HCT116 (cell line): ENCODE results near the gene BCKDHB. TPM values are rescaled to one million over a fixed set of nuclear protein-coding genes. Genes with fewer than 3 reads are reported as not detected.

ENCODE experiments used
- ATAC-seq: fragments of 200-7000 bp; cut with Tn5 transposase; 2 replicates; pipeline ENCODE4 v1.9.1; 2020; ENCODE audit warnings: mild to moderate bottlenecking, moderate library complexity
- BruUV-seq: library from RNA; stranded (reverse); fragments of 400-500 nt; replicated peaks from 2 replicates; lab custom pipeline; 2021; lab: Mats Ljungman, UMichigan
- CTCF ChIA-PET: fragments of 300-600 bp; sonication (Branson Sonifier 250); formaldehyde crosslinking; loops from one replicate; lab custom pipeline; 2021; ENCODE audit warnings: antibody characterized with exemption; lab: Charles Lee
- POLR2A ChIA-PET: fragments of 300-600, 350-600 bp; sonication (Branson Sonifier 250); formaldehyde crosslinking; loops from one replicate; lab custom pipeline; 2021; ENCODE audit warnings: antibody characterized with exemption; lab: Charles Lee
- RAD21 ChIA-PET, 2 experiments: fragments of 300-600 bp; sonication (Branson Sonifier 250); formaldehyde crosslinking; loops; one replicate each; lab custom pipeline; 2023; ENCODE audit warnings: low total read pairs in 2 of 2; ENCODE audit not compliant: uncharacterized antibody in 2 of 2, unreplicated experiment in 2 of 2, low non-redundant PET in 1 of 2; lab: Charles Lee
- DNase-seq: peaks from one replicate; pipeline ENCODE4 v3.0.0-alpha.2; 2010; ENCODE audit warnings: low read depth, low spot score
- H2AFZ ChIP-seq: fragments of 200-600 bp; shearing (Covaris generic), sonication (generic); 2 replicates; pipeline ENCODE4 v1.6.1; 2017; ENCODE audit warnings: low read depth, mixed run types, mixed read lengths, antibody characterized with exemption, low read length; ENCODE audit not compliant: poor library complexity, severe bottlenecking
- H3K27ac ChIP-seq: 2 replicates; pipeline ENCODE4 v1.5.1; 2012; ENCODE audit warnings: low read depth, low read length
- H3K27me3 ChIP-seq: fragments of 200-600 bp; sonication (generic); 2 replicates; pipeline ENCODE4 v1.6.1; 2016; ENCODE audit warnings: mixed run types, low read length, mixed read lengths; ENCODE audit not compliant: insufficient read depth
- H3K36me3 ChIP-seq, 2 experiments: fragments of 200-500 bp in 1 of 2; fragments of 200-600 bp in 1 of 2; sonication (Bioruptor generic) in 1 of 2; sonication (generic) in 1 of 2; 2 replicates each; pipeline versions ENCODE4 v1.5.1 to v1.6.1; 2014 to 2016; ENCODE audit warnings: low read length in 2 of 2, inconsistent platforms in 1 of 2, mixed read lengths in 1 of 2, mixed run types in 1 of 2; ENCODE audit not compliant: insufficient read depth in 2 of 2, control insufficient read depth in 1 of 2
- H3K4me1 ChIP-seq, 2 experiments: fragments of 200-600 bp in 1 of 2; sonication (generic) in 1 of 2; 2 replicates each; pipeline versions ENCODE4 v1.5.1 to v1.6.1; 2012 to 2017; ENCODE audit warnings: low read length in 2 of 2, inconsistent platforms in 1 of 2, mild to moderate bottlenecking in 1 of 2, mixed read lengths in 1 of 2, mixed run types in 1 of 2, moderate library complexity in 1 of 2; ENCODE audit not compliant: insufficient read depth in 2 of 2, control insufficient read depth in 1 of 2
- H3K4me2 ChIP-seq: fragments of 200-600 bp; sonication (generic); 2 replicates; pipeline ENCODE4 v1.6.1; 2017; ENCODE audit warnings: mixed run types, low read length, mixed read lengths
- H3K4me3 ChIP-seq, 2 experiments: fragments of 200-600 bp in 1 of 2; sonication (generic) in 1 of 2; replicated peaks in 1 of 2; 2 replicates each; pipeline ENCODE4 v1.5.1; 2011 to 2016; ENCODE audit warnings: low read length in 2 of 2, control low read depth in 1 of 2, low read depth in 1 of 2, mild to moderate bottlenecking in 1 of 2, mixed read lengths in 1 of 2, mixed run types in 1 of 2
- H3K79me2 ChIP-seq: fragments of 200-600 bp; sonication (generic); 2 replicates; pipeline ENCODE4 v1.6.1; 2017; ENCODE audit warnings: mild to moderate bottlenecking, mixed run types, low read length, moderate library complexity, mixed read lengths; ENCODE audit not compliant: insufficient read depth
- H3K9ac ChIP-seq: fragments of 200-600 bp; sonication (generic); 2 replicates; pipeline ENCODE4 v1.6.1; 2016; ENCODE audit warnings: low read length, mixed read lengths
- H3K9me2 ChIP-seq: fragments of 200-600 bp; sonication (generic), shearing (Covaris generic); 2 replicates; pipeline ENCODE4 v1.6.1; 2017; ENCODE audit warnings: mixed run types, mild to moderate bottlenecking, moderate library complexity; ENCODE audit not compliant: insufficient read depth
- H3K9me3 ChIP-seq, 2 experiments: fragments of 200-500 bp in 1 of 2; fragments of 200-600 bp in 1 of 2; sonication (Bioruptor generic) in 1 of 2; sonication (generic) in 1 of 2; 2 replicates each; pipeline ENCODE4 v1.6.1; 2014 to 2017; ENCODE audit warnings: low read length in 2 of 2, mixed read lengths in 2 of 2, inconsistent platforms in 1 of 2, low read depth in 1 of 2, mild to moderate bottlenecking in 1 of 2, mixed run types in 1 of 2, moderate library complexity in 1 of 2; ENCODE audit not compliant: control insufficient read depth in 1 of 2, insufficient read depth in 1 of 2
- H4K20me1 ChIP-seq: fragments of 200-600 bp; sonication (generic), shearing (Covaris generic); 2 replicates; pipeline ENCODE4 v1.6.1; 2017; ENCODE audit warnings: mixed run types, mild to moderate bottlenecking, moderate library complexity; ENCODE audit not compliant: insufficient read depth
- CBX3 ChIP-seq: IDR thresholded peaks from 2 replicates; pipeline ENCODE4 v1.6.1; 2012; ENCODE audit warnings: low read depth
- CEBPB ChIP-seq: IDR thresholded peaks from 2 replicates; pipeline ENCODE4 v1.6.1; 2012; ENCODE audit warnings: low read depth
- CTCF ChIP-seq, 3 experiments: fragments of 200-600 bp in 1 of 3; sonication (generic) in 1 of 3; IDR thresholded peaks in 2 of 3; conservative IDR thresholded peaks in 1 of 3; 2 replicates each; pipeline ENCODE4 v1.5.1; 2012 to 2017; ENCODE audit warnings: low read depth in 2 of 3, low read length in 2 of 3, antibody characterized with exemption in 1 of 3, borderline replicate concordance in 1 of 3, control low read depth in 1 of 3, mild to moderate bottlenecking in 1 of 3, mixed read lengths in 1 of 3, mixed run types in 1 of 3, moderate library complexity in 1 of 3; ENCODE audit not compliant: insufficient read depth in 1 of 3
- EGR1 ChIP-seq: IDR thresholded peaks from 2 replicates; pipeline ENCODE4 v1.6.1; 2012; ENCODE audit warnings: low read depth
- EZH2 ChIP-seq: fragments of 200-600 bp; sonication (generic); IDR thresholded peaks from 2 replicates; pipeline ENCODE4 v1.6.1; 2017; ENCODE audit warnings: antibody characterized with exemption, mixed run types
- FOSL1 ChIP-seq: IDR thresholded peaks from 2 replicates; pipeline ENCODE4 v1.6.1; 2012; ENCODE audit warnings: low read depth
- POLR2AphosphoS5 ChIP-seq: IDR thresholded peaks from 2 replicates; pipeline ENCODE4 v1.6.1; 2011; ENCODE audit warnings: mild to moderate bottlenecking, low read depth, low read length, moderate library complexity
- REST ChIP-seq: IDR thresholded peaks from 2 replicates; pipeline ENCODE4 v1.6.1; 2012; ENCODE audit warnings: low read depth
- SIN3A ChIP-seq: IDR thresholded peaks from 2 replicates; pipeline ENCODE4 v1.6.1; 2012; ENCODE audit warnings: low read depth
- SP1 ChIP-seq: IDR thresholded peaks from 2 replicates; pipeline ENCODE4 v1.6.1; 2012; ENCODE audit warnings: low read depth
- SRF ChIP-seq: IDR thresholded peaks from 2 replicates; pipeline ENCODE4 v1.6.1; 2012; ENCODE audit warnings: low read depth
- TCF7L2 ChIP-seq: IDR thresholded peaks from 2 replicates; pipeline ENCODE4 v1.7.0; 2011; ENCODE audit warnings: borderline replicate concordance, inconsistent platforms; ENCODE audit not compliant: insufficient read depth, insufficient read length; ENCODE audit errors: extremely low read depth
- ZBTB33 ChIP-seq: IDR thresholded peaks from 2 replicates; pipeline ENCODE4 v1.6.1; 2011; ENCODE audit warnings: mild to moderate bottlenecking, low read length, moderate library complexity; ENCODE audit not compliant: insufficient replicate concordance; ENCODE audit errors: extremely low read depth
- ZFX ChIP-seq: fragments of 450-650 bp; IDR thresholded peaks from 2 replicates; pipeline ENCODE4 v1.6.1; 2017
- intact Hi-C: fragments of 100-400 bp; cut with micrococcal nuclease; formaldehyde crosslinking; loops from 2 replicates; pipeline ENCODE4 v1.10.0; 2022
- total RNA-seq: library from RNA; stranded (reverse); gene quantifications from one replicate; pipeline ENCODE4 v1.2.1, GENCODE V29; 2021; ENCODE audit not compliant: unreplicated experiment

The BCKDHB gene
- total RNA-seq, 1 experiment from 2014 or later = 11.2 TPM

- no peak for DNase-seq
- Histone ChIP-seq H3K79me2 (no peaks in the 10 kb centered on the region), H3K27me3 (no peaks in the 10 kb centered on the region), H3K27ac (no peak overlapping the region), H3K9ac (no peak overlapping the region), H3K9me2 (no peaks in the 10 kb centered on the region), H3K9me3 (no peaks in the 10 kb centered on the region), H3K4me1 (no peaks in the 10 kb centered on the region), H3K4me2 (no peak overlapping the region), H3K4me3 (no peak overlapping the region), H4K20me1 (no peaks in the 10 kb centered on the region), H2AFZ (no peak overlapping the region), H3K36me3 (no peaks in the 10 kb centered on the region)
- intact Hi-C loops = loop anchor here (5.0 to 10.0 kb wide), 5 partner anchors 394 to 1774 kb away; no protein-coding TSS in a partner anchor
- ChIA-PET POLR2A (no interaction called here), RAD21 (no interaction called here), CTCF (interaction anchor here (0.7 kb wide), 1 partner anchor 261 kb away, joined by 3 read pairs; no protein-coding TSS in a partner anchor)
- ATAC-seq = no peak
- no TSS peak for BruUV-seq
- no peak for TF ChIP-seq REST
- TF ChIP-seq SIN3A = no peak
- no peak for TF ChIP-seq EZH2
- no peak for TF ChIP-seq SP1
- TF ChIP-seq ZBTB33 = no peak
- TF ChIP-seq POLR2AphosphoS5 = no peak
- TF ChIP-seq SRF = no peak
- no peak for TF ChIP-seq EGR1
- TF ChIP-seq ZFX = no peak
- no peak for TF ChIP-seq CTCF (IDR thresholded peaks at IDR 0.05 in 2 of 3, conservative IDR thresholded peaks at IDR 0.05 in 1 of 3; ENCODE audit: borderline replicate concordance in 1 of 3, insufficient read depth in 1 of 3, low read depth in 2 of 3, low read length in 2 of 3)
- TF ChIP-seq CBX3 = no peak
- TF ChIP-seq TCF7L2 = no peak
- no peak for TF ChIP-seq CEBPB
- TF ChIP-seq FOSL1 = no peak
These were observed 104.1 kb downstream of the BCKDHB start for GRCh38 chr6:80210618-80211017.
